Keratinocyte (primary cell): ENCODE measurements around the gene ERCC6. TPM values are rescaled to one million over a fixed set of nuclear protein-coding genes. Genes with fewer than 3 reads are reported as not detected.
A peak's percentile ranks its signal among the peaks of the same experiment; 100 is the strongest.

Source experiments
- DNase-seq: peaks from one replicate; pipeline ENCODE4 v3.0.0-alpha.2; 2011; ENCODE audit warnings: low read depth, missing footprints, low spot score
- FAIRE-seq: peaks from 2 replicates; lab custom pipeline; 2011; peaks lifted over from hg19 to GRCh38; lab: Jason Lieb, UNC
- H2AFZ ChIP-seq: 2 replicates; pipeline ENCODE4 v1.6.0; 2012; ENCODE audit warnings: low read length, control low read depth, inconsistent platforms; ENCODE audit not compliant: control insufficient read depth
- H3K27ac ChIP-seq: 2 replicates; pipeline ENCODE4 v1.5.1; 2011; ENCODE audit warnings: low read length; ENCODE audit not compliant: control insufficient read depth, insufficient read depth
- H3K27me3 ChIP-seq: 3 replicates; pipeline ENCODE4 v1.6.0; 2011; ENCODE audit warnings: low read length; ENCODE audit not compliant: control insufficient read depth, insufficient read depth; ENCODE audit errors: extremely low read depth
- H3K36me3 ChIP-seq, 2 experiments: 2 replicates in 1 of 2; 3 replicates in 1 of 2; pipeline ENCODE4 v1.5.1; 2011; ENCODE audit warnings: low read length in 2 of 2, mild to moderate bottlenecking in 1 of 2; ENCODE audit not compliant: control insufficient read depth in 2 of 2, insufficient read depth in 2 of 2; ENCODE audit errors: extremely low read depth in 1 of 2
- H3K4me1 ChIP-seq: 3 replicates; pipeline ENCODE4 v1.5.1; 2011; ENCODE audit warnings: low read length; ENCODE audit not compliant: control insufficient read depth, insufficient read depth; ENCODE audit errors: extremely low read depth
- H3K4me2 ChIP-seq: 3 replicates; pipeline ENCODE4 v1.6.0; 2011; ENCODE audit warnings: low read depth, low read length; ENCODE audit not compliant: control insufficient read depth, insufficient read depth; ENCODE audit errors: extremely low read depth
- H3K4me3 ChIP-seq, 3 experiments: fragments of 200-600 bp in 1 of 3; sonication (generic) in 1 of 3; 2 replicates in 2 of 3; 3 replicates in 1 of 3; pipeline ENCODE4 v1.5.1; 2011 to 2016; ENCODE audit warnings: low read length in 3 of 3, mild to moderate bottlenecking in 3 of 3, control low read depth in 2 of 3, inconsistent platforms in 1 of 3, low read depth in 1 of 3, mixed read lengths in 1 of 3, mixed run types in 1 of 3, moderate library complexity in 1 of 3; ENCODE audit not compliant: control insufficient read depth in 2 of 3, insufficient read depth in 2 of 3; ENCODE audit errors: extremely low read depth in 1 of 3
- H3K79me2 ChIP-seq: 2 replicates; pipeline ENCODE4 v1.6.0; 2012; ENCODE audit warnings: low read length; ENCODE audit not compliant: control insufficient read depth, insufficient read depth
- H3K9ac ChIP-seq: 3 replicates; pipeline ENCODE4 v1.6.0; 2011; ENCODE audit warnings: low read length; ENCODE audit not compliant: control insufficient read depth, insufficient read depth; ENCODE audit errors: extremely low read depth
- H3K9me1 ChIP-seq: 3 replicates; pipeline ENCODE4 v1.6.0; 2011; ENCODE audit warnings: low read length; ENCODE audit not compliant: control insufficient read depth, insufficient read depth; ENCODE audit errors: extremely low read depth
- H3K9me3 ChIP-seq: 2 replicates; pipeline ENCODE4 v1.5.1; 2012; ENCODE audit warnings: low read depth, low read length; ENCODE audit not compliant: control insufficient read depth
- H4K20me1 ChIP-seq: 3 replicates; pipeline ENCODE4 v1.6.0; 2011; ENCODE audit warnings: low read length; ENCODE audit not compliant: control insufficient read depth, insufficient read depth; ENCODE audit errors: extremely low read depth
- CTCF ChIP-seq, 3 experiments: IDR thresholded peaks in 1 of 3; conservative IDR thresholded peaks in 1 of 3; optimal IDR thresholded peaks in 1 of 3; 2 replicates in 2 of 3; 3 replicates in 1 of 3; pipeline versions ENCODE3 to v1.5.1; 2011; ENCODE audit warnings: low read length in 3 of 3, mild to moderate bottlenecking in 3 of 3, moderate library complexity in 2 of 3, control low read depth in 1 of 3, inconsistent platforms in 1 of 3; ENCODE audit not compliant: insufficient read depth in 2 of 3; ENCODE audit errors: extremely low read depth in 1 of 3
- EZH2 ChIP-seq: IDR thresholded peaks from one replicate; pipeline ENCODE4 v1.6.1; 2012; ENCODE audit warnings: inconsistent platforms, mild to moderate bottlenecking, low read length, moderate library complexity
- dilution Hi-C: fragments of 300-500 bp; cut with MboI; formaldehyde crosslinking; loops from one replicate; pipeline ENCODE4 v1.7.0; 2020; ENCODE audit warnings: low sequenced_read_pairs; ENCODE audit not compliant: extremely low pct_ligation_motif_present
- polyA plus RNA-seq, 5 experiments: library from polyadenylated mRNA; depleted of rRNA in 3 of 5; stranded (reverse) in 3 of 5; stranded (forward) in 1 of 5; unstranded in 1 of 5; fragments of >200 nt; gene quantifications; 1 replicate in 1 of 5; 2 replicates in 3 of 5; 3 replicates in 1 of 5; pipeline versions ENCODE4 v1.2.1 to v1.2.3, GENCODE V29; 2011 to 2012; ENCODE audit warnings: missing spikeins in 2 of 5, low read depth in 1 of 5, low replicate concordance in 1 of 5

Gene ERCC6
- polyA plus RNA-seq, 1 donor (not counting 4 experiments of a cell fraction or from before 2014, with no cell fraction given), result 36.8 TPM

GRCh38 chr10:49539320-49539885 is 482 bp upstream of the ERCC6 start:
- H3K9me3 ChIP-seq, result no peaks in the 10 kb centered on the region
- peaks cover 40% of the 10 kb centered on the region for H3K79me2 ChIP-seq
- H3K4me2 ChIP-seq, result peak overlapping the region; percentile 99
- H4K20me1 ChIP-seq, result no peaks in the 10 kb centered on the region
- FAIRE-seq (peak; percentile 68), DNase-seq (no peak)
- H3K36me3 ChIP-seq, result peaks cover 3 to 18% of the 10 kb centered on the region in 2 experiments
- H3K27ac ChIP-seq, result peak overlapping the region; percentile 99
- no peaks in the 10 kb centered on the region for H3K27me3 ChIP-seq
- H3K4me3 ChIP-seq, result peak overlapping the region; percentile 46 to 98 (median 64)
- dilution Hi-C loops, result no loop called here
- peak overlapping the region; percentile 100 for H2AFZ ChIP-seq
- H3K4me1 ChIP-seq, result peaks cover 42% of the 10 kb centered on the region
- peak overlapping the region; percentile 95 for H3K9ac ChIP-seq
- TF ChIP-seq EZH2, result no peak
- TF ChIP-seq CTCF (optimal IDR thresholded peaks at IDR 0.05 in 1 of 3, IDR thresholded peaks at IDR 0.05 in 1 of 3, conservative IDR thresholded peaks at IDR 0.05 in 1 of 3; ENCODE audit: extremely low read depth in 1 of 3, insufficient read depth in 2 of 3, low read length in 3 of 3), result peak in 1 of 3 experiments; percentile 1
- H3K9me1 ChIP-seq, result no peaks in the 10 kb centered on the region

- Histone ChIP-seq H2AFZ (no peak overlapping the region), H3K4me2 (peak overlapping the region; percentile 78), H3K9me3 (no peaks in the 10 kb centered on the region), H3K79me2 (peaks cover 83% of the 10 kb centered on the region), H3K9ac (peak overlapping the region; percentile 46), H3K27me3 (no peaks in the 10 kb centered on the region), H3K27ac (peak overlapping the region; percentile 56), H4K20me1 (peaks cover 4% of the 10 kb centered on the region), H3K9me1 (no peaks in the 10 kb centered on the region), H3K4me1 (peaks cover 43% of the 10 kb centered on the region), H3K4me3 (peak overlapping the region in 2 of 3 experiments; percentile 23 to 46), H3K36me3 (peaks cover 19 to 43% of the 10 kb centered on the region in 2 experiments)
- TF ChIP-seq EZH2 (no peak), CTCF (optimal IDR thresholded peaks at IDR 0.05 in 1 of 3, IDR thresholded peaks at IDR 0.05 in 1 of 3, conservative IDR thresholded peaks at IDR 0.05 in 1 of 3; ENCODE audit: extremely low read depth in 1 of 3, insufficient read depth in 2 of 3, low read length in 3 of 3) (no peak)
- FAIRE-seq (peak; percentile 56), DNase-seq (no peak)
- dilution Hi-C loops, result no loop called here
Measured at GRCh38 chr10:49534670-49535381, 4.1 kb downstream of the ERCC6 start.
